IMR-90 (cell line): Measurements from ENCODE around the gene FBH1. TPM values are rescaled to one million over a fixed set of nuclear protein-coding genes. Genes with fewer than 3 reads are reported as not detected.

ENCODE experiments used
- ATAC-seq: fragments of 200-7000 bp; cut with Tn5 transposase; 2 replicates; pipeline ENCODE4 v1.9.1; 2020; ENCODE audit warnings: low read depth, mild to moderate bottlenecking, moderate library complexity
- BruUV-seq: library from RNA; stranded (reverse); fragments of 400-500 nt; replicated peaks from 2 replicates; lab custom pipeline; 2021; lab: Mats Ljungman, UMichigan
- CTCF ChIA-PET: fragments of 300-600 bp; formaldehyde crosslinking; extraction: SDS; loops from one replicate; lab custom pipeline; 2021; ENCODE audit warnings: antibody characterized with exemption; lab: Yijun Ruan, JAX
- POLR2A ChIA-PET: fragments of 300-600 bp; sonication (Branson Sonifier 250); formaldehyde crosslinking; loops from one replicate; lab custom pipeline; 2022; ENCODE audit warnings: antibody characterized with exemption; ENCODE audit not compliant: unreplicated experiment; lab: Charles Lee
- DNase-seq: peaks from one replicate; pipeline ENCODE4 v3.0.0; 2013
- H2AFZ ChIP-seq: replicated peaks from 2 replicates; pipeline ENCODE3; 2013; ENCODE audit warnings: low read length, mild to moderate bottlenecking; ENCODE audit not compliant: poor library complexity
- H2AK5ac ChIP-seq: 2 replicates; pipeline ENCODE4 v1.6.1; 2013; ENCODE audit warnings: low read depth, low read length, inconsistent platforms
- H2AK9ac ChIP-seq: replicated peaks from 2 replicates; pipeline ENCODE3; 2013; ENCODE audit warnings: mild to moderate bottlenecking, low read depth, low read length, moderate library complexity; ENCODE audit not compliant: poor library complexity
- H2BK120ac ChIP-seq: 2 replicates; pipeline ENCODE4 v1.6.1; 2013; ENCODE audit warnings: low read depth, low read length, inconsistent platforms
- H2BK15ac ChIP-seq: 3 replicates; pipeline ENCODE4 v1.6.1; 2013; ENCODE audit warnings: low read depth, low read length, inconsistent platforms
- H2BK20ac ChIP-seq: 2 replicates; pipeline ENCODE4 v1.6.1; 2013; ENCODE audit warnings: low read depth, mild to moderate bottlenecking, inconsistent platforms, low read length, moderate library complexity
- H2BK5ac ChIP-seq: 2 replicates; pipeline ENCODE4 v1.6.1; 2013; ENCODE audit warnings: mild to moderate bottlenecking, low read depth, low read length, inconsistent platforms; ENCODE audit not compliant: poor library complexity, severe bottlenecking
- H3K14ac ChIP-seq: replicated peaks from 2 replicates; pipeline ENCODE4 v1.6.1; 2013; ENCODE audit warnings: low read depth, low read length, inconsistent platforms
- H3K18ac ChIP-seq: 2 replicates; pipeline ENCODE4 v1.6.1; 2013; ENCODE audit warnings: low read depth, low read length, control low read depth
- H3K23ac ChIP-seq: 2 replicates; pipeline ENCODE4 v1.6.1; 2013; ENCODE audit warnings: low read depth, low read length, inconsistent platforms
- H3K27ac ChIP-seq: 2 replicates; pipeline ENCODE4 v1.5.1; 2013; ENCODE audit warnings: mild to moderate bottlenecking, control low read depth, low read length; ENCODE audit not compliant: insufficient read depth
- H3K27me3 ChIP-seq: 2 replicates; pipeline ENCODE4 v1.6.1; 2013; ENCODE audit warnings: low read length; ENCODE audit not compliant: control insufficient read depth, insufficient read depth
- H3K36me3 ChIP-seq: 2 replicates; pipeline ENCODE4 v1.6.1; 2013; ENCODE audit warnings: low read length, mixed read lengths; ENCODE audit not compliant: control insufficient read depth, insufficient read depth
- H3K4ac ChIP-seq: 2 replicates; pipeline ENCODE4 v1.6.1; 2013; ENCODE audit warnings: low read depth, low read length, inconsistent platforms
- H3K4me1 ChIP-seq: 2 replicates; pipeline ENCODE4 v1.6.1; 2013; ENCODE audit warnings: low read length, mixed read lengths; ENCODE audit not compliant: control insufficient read depth, insufficient read depth
- H3K4me2 ChIP-seq: 2 replicates; pipeline ENCODE4 v1.6.1; 2013; ENCODE audit warnings: low read depth, mild to moderate bottlenecking, control low read depth, low read length, moderate library complexity
- H3K4me3 ChIP-seq: 2 replicates; pipeline ENCODE4 v1.5.1; 2013; ENCODE audit warnings: low read depth, mild to moderate bottlenecking, control low read depth, low read length, moderate library complexity; ENCODE audit not compliant: insufficient read depth
- H3K56ac ChIP-seq: 2 replicates; pipeline ENCODE4 v1.6.1; 2013; ENCODE audit warnings: low read length, inconsistent platforms; ENCODE audit not compliant: insufficient read depth; ENCODE audit errors: extremely low read depth
- H3K79me1 ChIP-seq, 2 experiments: 2 replicates each; pipeline ENCODE4 v1.6.1; 2013; ENCODE audit warnings: low read length in 2 of 2, inconsistent platforms in 1 of 2, low read depth in 1 of 2
- H3K9ac ChIP-seq: 2 replicates; pipeline ENCODE4 v1.6.1; 2013; ENCODE audit warnings: low read depth, low read length, control low read depth
- H3K9me1 ChIP-seq: 2 replicates; pipeline ENCODE4 v1.6.1; 2013; ENCODE audit warnings: low read length, inconsistent platforms; ENCODE audit not compliant: insufficient read depth
- H3K9me3 ChIP-seq: 2 replicates; pipeline ENCODE4 v1.6.1; 2013; ENCODE audit warnings: low read length; ENCODE audit not compliant: control insufficient read depth, insufficient read depth
- H4K20me1 ChIP-seq: 2 replicates; pipeline ENCODE4 v1.6.1; 2013; ENCODE audit warnings: low read length, inconsistent platforms; ENCODE audit not compliant: insufficient read depth
- H4K5ac ChIP-seq: 2 replicates; pipeline ENCODE4 v1.6.1; 2013; ENCODE audit warnings: mild to moderate bottlenecking, low read depth, low read length, control low read depth
- H4K8ac ChIP-seq, 2 experiments: 2 replicates each; pipeline ENCODE4 v1.6.1; 2013; ENCODE audit warnings: low read depth in 2 of 2, low read length in 2 of 2, control low read depth in 1 of 2, inconsistent platforms in 1 of 2
- H4K91ac ChIP-seq: 2 replicates; pipeline ENCODE4 v1.6.1; 2013; ENCODE audit warnings: low read depth, low read length, inconsistent platforms; ENCODE audit not compliant: insufficient read depth
- MAFK ChIP-seq: IDR thresholded peaks from 2 replicates; pipeline ENCODE4 v1.6.1; 2012; ENCODE audit warnings: low read depth, low read length, improper control_type of control experiment
- MAZ ChIP-seq: IDR thresholded peaks from 2 replicates; pipeline ENCODE4 v1.6.1; 2012; ENCODE audit warnings: low read depth, mild to moderate bottlenecking, low read length, improper control_type of control experiment, moderate library complexity, borderline replicate concordance
- MXI1 ChIP-seq: IDR thresholded peaks from 2 replicates; pipeline ENCODE4 v1.6.1; 2012; ENCODE audit warnings: low read depth, mild to moderate bottlenecking, low read length, moderate library complexity, borderline replicate concordance
- POLR2A ChIP-seq: IDR thresholded peaks from 2 replicates; pipeline ENCODE4 v1.6.1; 2012; ENCODE audit warnings: mild to moderate bottlenecking, low read depth, low read length
- RCOR1 ChIP-seq: IDR thresholded peaks from 2 replicates; pipeline ENCODE4 v1.6.1; 2012; ENCODE audit warnings: mild to moderate bottlenecking, low read length, improper control_type of control experiment; ENCODE audit not compliant: insufficient replicate concordance
- WGBS, 2 experiments: methylation state at CpG; one replicate each; pipeline versions ENCODE4 v1.1.5 to v1.1.7; 2013; ENCODE audit warnings: missing lambda C conversion rate in 2 of 2; ENCODE audit not compliant: insufficient read length in 1 of 2; ENCODE audit errors: extremely low coverage in 2 of 2; 5-methylcytosine and 5-hydroxymethylcytosine counted together
- dilution Hi-C: fragments of 300-500 bp; cut with HindIII; formaldehyde crosslinking; loops from one replicate; pipeline ENCODE4 v1.14.3; 2018; ENCODE audit warnings: low sequenced_read_pairs; ENCODE audit not compliant: unreplicated experiment
- in situ Hi-C: fragments of 300-500 bp; cut with MboI; formaldehyde crosslinking; loops from 3 replicates; pipeline ENCODE4 v1.14.3; 2019; ENCODE audit warnings: low sequenced_read_pairs, inconsistent platforms, mixed read lengths
- intact Hi-C: fragments of 100-400 bp; cut with micrococcal nuclease; formaldehyde crosslinking; loops from 2 replicates; pipeline ENCODE4 v1.10.0; 2022
- polyA plus RNA-seq, 3 experiments: library from polyadenylated mRNA; depleted of rRNA; stranded (reverse); fragments of >200 nt; gene quantifications; 2 replicates each; pipeline ENCODE4 v1.2.3, GENCODE V29; 2012; ENCODE audit warnings: low replicate concordance in 1 of 3
- total RNA-seq: library from RNA; depleted of rRNA; stranded (reverse); fragments of >200 nt; gene quantifications from 2 replicates; pipeline ENCODE4 v1.2.3, GENCODE V29; 2012
- TF ChIP-seq, protein P1 (sequence below): conservative IDR thresholded peaks from 2 replicates; pipeline ENCODE4 v1.5.1; 2012; ENCODE audit warnings: mild to moderate bottlenecking, low read depth, low read length, improper control_type of control experiment

The FBH1 gene
- total and polyA plus RNA-seq, 2 of the 4 experiments (the other 2 are of a cell fraction) = 59.3 to 72.2 TPM

GRCh38 chr10:5918763-5919162 lies 28.7 kb downstream of the FBH1 start:
- dilution Hi-C loops = no loop called here
- H4K8ac ChIP-seq = no peak overlapping the region
- H3K23ac ChIP-seq = no peak overlapping the region
- H3K18ac ChIP-seq = no peak overlapping the region
- ChIA-PET CTCF (no interaction called here), POLR2A (no interaction called here)
- H3K27ac ChIP-seq = no peak overlapping the region
- no peak overlapping the region for H3K9ac ChIP-seq
- H2AK9ac ChIP-seq = no peak overlapping the region
- no peaks in the 10 kb centered on the region for H3K9me3 ChIP-seq
- H2AFZ ChIP-seq = no peak overlapping the region
- no peak overlapping the region for H3K4ac ChIP-seq
- BruUV-seq = no TSS peak
- intact Hi-C loops = no loop called here
- peaks cover 17% of the 10 kb centered on the region for H3K9me1 ChIP-seq
- H3K4me1 ChIP-seq = no peaks in the 10 kb centered on the region
- no peak overlapping the region for H2BK5ac ChIP-seq
- no peak overlapping the region for H2AK5ac ChIP-seq
- no peak overlapping the region for H3K4me2 ChIP-seq
- H3K27me3 ChIP-seq = no peaks in the 10 kb centered on the region
- ATAC-seq = no peak
- H2BK20ac ChIP-seq = no peak overlapping the region
- no peak overlapping the region for H3K56ac ChIP-seq
- H4K91ac ChIP-seq = no peak overlapping the region
- in situ Hi-C loops = no loop called here
- peaks cover 76% of the 10 kb centered on the region for H3K36me3 ChIP-seq
- no peak overlapping the region for H3K4me3 ChIP-seq
- H3K79me1 ChIP-seq = peaks cover 7 to 26% of the 10 kb centered on the region in 2 experiments; a peak in 3 of 4 replicates
- no peak overlapping the region for H2BK15ac ChIP-seq
- WGBS, 2 experiments = no CpG with 5 or more reads among the region's 4 CpGs
- no peak overlapping the region for H4K5ac ChIP-seq
- DNase-seq = no peak
- H3K14ac ChIP-seq = no peak overlapping the region
- TF ChIP-seq RCOR1 (no peak), MXI1 (no peak), MAZ (no peak), MAFK (no peak), POLR2A (no peak)
- TF ChIP-seq, protein P1, sequence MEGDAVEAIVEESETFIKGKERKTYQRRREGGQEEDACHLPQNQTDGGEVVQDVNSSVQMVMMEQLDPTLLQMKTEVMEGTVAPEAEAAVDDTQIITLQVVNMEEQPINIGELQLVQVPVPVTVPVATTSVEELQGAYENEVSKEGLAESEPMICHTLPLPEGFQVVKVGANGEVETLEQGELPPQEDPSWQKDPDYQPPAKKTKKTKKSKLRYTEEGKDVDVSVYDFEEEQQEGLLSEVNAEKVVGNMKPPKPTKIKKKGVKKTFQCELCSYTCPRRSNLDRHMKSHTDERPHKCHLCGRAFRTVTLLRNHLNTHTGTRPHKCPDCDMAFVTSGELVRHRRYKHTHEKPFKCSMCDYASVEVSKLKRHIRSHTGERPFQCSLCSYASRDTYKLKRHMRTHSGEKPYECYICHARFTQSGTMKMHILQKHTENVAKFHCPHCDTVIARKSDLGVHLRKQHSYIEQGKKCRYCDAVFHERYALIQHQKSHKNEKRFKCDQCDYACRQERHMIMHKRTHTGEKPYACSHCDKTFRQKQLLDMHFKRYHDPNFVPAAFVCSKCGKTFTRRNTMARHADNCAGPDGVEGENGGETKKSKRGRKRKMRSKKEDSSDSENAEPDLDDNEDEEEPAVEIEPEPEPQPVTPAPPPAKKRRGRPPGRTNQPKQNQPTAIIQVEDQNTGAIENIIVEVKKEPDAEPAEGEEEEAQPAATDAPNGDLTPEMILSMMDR = no peak
- H2BK120ac ChIP-seq = no peak overlapping the region
- H4K20me1 ChIP-seq = 0 out of 2 replicates have a peak, but pooled peaks cover 3% of the 10 kb centered on the region
